ENCODE measurements around the gene CNNM1.

- TF ChIP-seq, protein P1, sequence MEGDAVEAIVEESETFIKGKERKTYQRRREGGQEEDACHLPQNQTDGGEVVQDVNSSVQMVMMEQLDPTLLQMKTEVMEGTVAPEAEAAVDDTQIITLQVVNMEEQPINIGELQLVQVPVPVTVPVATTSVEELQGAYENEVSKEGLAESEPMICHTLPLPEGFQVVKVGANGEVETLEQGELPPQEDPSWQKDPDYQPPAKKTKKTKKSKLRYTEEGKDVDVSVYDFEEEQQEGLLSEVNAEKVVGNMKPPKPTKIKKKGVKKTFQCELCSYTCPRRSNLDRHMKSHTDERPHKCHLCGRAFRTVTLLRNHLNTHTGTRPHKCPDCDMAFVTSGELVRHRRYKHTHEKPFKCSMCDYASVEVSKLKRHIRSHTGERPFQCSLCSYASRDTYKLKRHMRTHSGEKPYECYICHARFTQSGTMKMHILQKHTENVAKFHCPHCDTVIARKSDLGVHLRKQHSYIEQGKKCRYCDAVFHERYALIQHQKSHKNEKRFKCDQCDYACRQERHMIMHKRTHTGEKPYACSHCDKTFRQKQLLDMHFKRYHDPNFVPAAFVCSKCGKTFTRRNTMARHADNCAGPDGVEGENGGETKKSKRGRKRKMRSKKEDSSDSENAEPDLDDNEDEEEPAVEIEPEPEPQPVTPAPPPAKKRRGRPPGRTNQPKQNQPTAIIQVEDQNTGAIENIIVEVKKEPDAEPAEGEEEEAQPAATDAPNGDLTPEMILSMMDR (conservative IDR thresholded peaks at IDR 0.05; ENCODE audit: low read length) = no peak
- TF ChIP-seq EZH2phosphoT487 (IDR thresholded peaks at IDR 0.05; ENCODE audit: borderline replicate concordance, low read depth, low read length) = no peak
These were observed 12.8 kb downstream of the CNNM1 start for GRCh38 chr10:99341860-99342490.
